B cell (primary cell): Measurements from ENCODE around the gene MGAT1. TPM values are rescaled to one million over a fixed set of nuclear protein-coding genes. Genes with fewer than 3 reads are reported as not detected.

Experiments
- ATAC-seq: fragments of 200-7000 bp; cut with Tn5 transposase; one replicate; pipeline ENCODE4 v1.10.0; 2021; ENCODE audit warnings: low read depth, mild to moderate bottlenecking, moderate number of reproducible peaks, moderate library complexity
- CTCF ChIA-PET: fragments of 350-600 bp; sonication (Branson Sonifier 250); formaldehyde crosslinking; loops from one replicate; lab custom pipeline; 2021; ENCODE audit warnings: antibody characterized with exemption, inconsistent platforms; lab: Charles Lee
- POLR2A ChIA-PET: fragments of 350-600 bp; sonication (Branson Sonifier 250); formaldehyde crosslinking; loops from one replicate; lab custom pipeline; 2021; ENCODE audit warnings: antibody characterized with exemption; lab: Charles Lee
- DNase-seq: peaks from one replicate; pipeline ENCODE4 v3.0.0; 2013
- H2AFZ ChIP-seq: 2 replicates; pipeline ENCODE4 v1.6.1; 2012; ENCODE audit warnings: mild to moderate bottlenecking, low read depth, low read length; ENCODE audit not compliant: insufficient read depth, poor library complexity, severe bottlenecking
- H3K27ac ChIP-seq, 2 donors: 1 replicate in 1 of 2; 2 replicates in 1 of 2; pipeline ENCODE4 v1.5.1; 2012 to 2013; ENCODE audit warnings: low read length in 2 of 2, mild to moderate bottlenecking in 2 of 2, moderate library complexity in 1 of 2
- H3K27me3 ChIP-seq, 4 experiments: fragments of 200-600 bp in 1 of 4; sonication (generic) in 1 of 4; replicated peaks in 1 of 4; 1 replicate in 2 of 4; 2 replicates in 2 of 4; pipeline versions ENCODE4 v1.6.1 to v1.7.0; 2013 to 2016; ENCODE audit warnings: low read length in 3 of 4, mild to moderate bottlenecking in 2 of 4, mixed read lengths in 1 of 4, moderate library complexity in 1 of 4; ENCODE audit not compliant: insufficient read depth in 4 of 4, control insufficient read depth in 3 of 4; ENCODE audit errors: control extremely low read depth in 1 of 4
- H3K36me3 ChIP-seq, 2 experiments: replicated peaks in 1 of 2; 1 replicate in 1 of 2; 2 replicates in 1 of 2; pipeline versions ENCODE4 v1.6.1 to v1.7.1; 2013; ENCODE audit warnings: low read length in 1 of 2; ENCODE audit not compliant: insufficient read depth in 2 of 2, control insufficient read depth in 1 of 2; ENCODE audit errors: control extremely low read depth in 1 of 2, extremely low read depth in 1 of 2
- H3K4me1 ChIP-seq, 2 donors: fragments of 200-600 bp in 1 of 2; sonication (generic) in 1 of 2; 1 replicate in 1 of 2; 2 replicates in 1 of 2; pipeline versions ENCODE4 v1.5.1 to v1.6.1; 2013 to 2017; ENCODE audit warnings: low read length in 2 of 2; ENCODE audit not compliant: control insufficient read depth in 2 of 2, insufficient read depth in 2 of 2
- H3K4me2 ChIP-seq: replicated peaks from 2 replicates; pipeline ENCODE3; 2012; ENCODE audit warnings: mild to moderate bottlenecking, low read depth, low read length; ENCODE audit not compliant: poor library complexity, severe bottlenecking
- H3K4me3 ChIP-seq, 5 experiments: fragments of 200-600 bp in 1 of 5; sonication (generic) in 1 of 5; 1 replicate in 3 of 5; 2 replicates in 2 of 5; pipeline versions ENCODE4 v1.5.1 to v1.7.0; 2011 to 2016; ENCODE audit warnings: low read length in 4 of 5, mild to moderate bottlenecking in 4 of 5, low read depth in 2 of 5, control low read depth in 1 of 5, moderate library complexity in 1 of 5; ENCODE audit not compliant: insufficient read depth in 1 of 5; ENCODE audit errors: control extremely low read depth in 1 of 5, extremely low read depth in 1 of 5
- H3K79me2 ChIP-seq: fragments of 200-600 bp; sonication (generic); one replicate; pipeline ENCODE4 v1.6.0; 2016; ENCODE audit warnings: low read length; ENCODE audit not compliant: control insufficient read depth, insufficient read depth
- H3K9ac ChIP-seq: fragments of 200-600 bp; sonication (generic); 2 replicates; pipeline ENCODE4 v1.6.1; 2017; ENCODE audit warnings: mild to moderate bottlenecking, low read length, moderate library complexity
- H3K9me3 ChIP-seq, 3 donors: one replicate each; pipeline versions ENCODE4 v1.6.1 to v1.7.1; 2013; ENCODE audit warnings: low read length in 2 of 3; ENCODE audit not compliant: control insufficient read depth in 2 of 3, insufficient read depth in 1 of 3; ENCODE audit errors: control extremely low read depth in 1 of 3
- H4K20me1 ChIP-seq: 2 replicates; pipeline ENCODE4 v1.6.0; 2012; ENCODE audit warnings: mild to moderate bottlenecking, low read length; ENCODE audit not compliant: insufficient read depth, control insufficient read depth, poor library complexity, severe bottlenecking
- H3K27ac Mint-ChIP-seq: one replicate; pipeline ENCODE4 v1.8.0; 2021; ENCODE audit warnings: mixed read lengths
- H3K27me3 Mint-ChIP-seq: one replicate; pipeline ENCODE4 v1.8.0; 2021; ENCODE audit warnings: mixed read lengths
- H3K4me1 Mint-ChIP-seq: one replicate; pipeline ENCODE4 v1.8.0; 2021; ENCODE audit warnings: mixed read lengths
- H3K4me3 Mint-ChIP-seq: one replicate; pipeline ENCODE4 v1.8.0; 2021; ENCODE audit warnings: mixed read lengths
- H3K9me3 Mint-ChIP-seq: one replicate; pipeline ENCODE4 v1.8.0; 2022; ENCODE audit warnings: mixed read lengths; ENCODE audit not compliant: insufficient read depth
- EZH2 ChIP-seq: IDR thresholded peaks from 2 replicates; pipeline ENCODE4 v1.6.1; 2012; ENCODE audit warnings: borderline replicate concordance, low read depth, mild to moderate bottlenecking, moderate library complexity, low read length; ENCODE audit not compliant: insufficient read depth, poor library complexity, severe bottlenecking
- WGBS: methylation state at CpG from one replicate; pipeline ENCODE4 v1.1.5; 2013; ENCODE audit warnings: missing lambda C conversion rate; ENCODE audit not compliant: insufficient coverage; 5-methylcytosine and 5-hydroxymethylcytosine counted together
- intact Hi-C: fragments of 100-400 bp; cut with micrococcal nuclease; formaldehyde crosslinking; loops from one replicate; pipeline ENCODE4 v1.10.0; 2022
- polyA plus RNA-seq: library from polyadenylated mRNA; depleted of rRNA; stranded (reverse); fragments of >200 nt; gene quantifications from 2 replicates; pipeline ENCODE4 v1.2.3, GENCODE V29; 2012
- total RNA-seq, 2 donors: library from RNA; stranded (reverse); fragments of 120-200 nt in 1 of 2; gene quantifications; 1 replicate in 1 of 2; 2 replicates in 1 of 2; pipeline versions ENCODE4 v1.2.3 to v1.2.4, GENCODE V29; 2013 to 2022
- TF ChIP-seq, protein P1 (sequence below): fragments of 200-600 bp; IDR thresholded peaks from one replicate; pipeline ENCODE4 v1.8.0; 2022; ENCODE audit warnings: antibody characterized with exemption, mild to moderate bottlenecking

Gene MGAT1
- total and polyA plus RNA-seq, 2 donors (not counting 1 experiment from before 2014, with no cell fraction given), result 81.2 to 140 TPM

DNA sequence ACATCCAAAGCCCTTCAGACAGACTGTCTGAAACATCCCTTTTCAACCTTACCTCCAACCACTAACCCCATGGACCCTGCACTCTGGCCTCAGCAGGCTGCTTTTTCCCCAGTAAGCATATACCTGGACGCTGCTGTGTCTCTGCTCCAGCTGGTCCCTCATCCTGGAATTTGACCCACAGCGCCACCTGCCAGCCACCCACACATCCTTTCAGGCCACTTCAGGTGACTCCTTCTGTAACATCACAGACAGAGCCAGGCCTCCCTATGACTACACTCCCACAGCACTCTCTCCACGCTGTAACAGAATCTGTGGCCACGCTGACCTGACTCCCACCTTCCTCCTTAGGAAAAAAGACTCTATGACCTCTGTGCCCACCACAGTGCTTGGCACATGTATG lies 3.4 kb downstream of the MGAT1 start:
- CTCF ChIA-PET, result interaction anchor here (0.6 to 3.1 kb wide), 4 partner anchors 14 to 77 kb away, joined by 3 to 11 read pairs (median 6); no protein-coding TSS in a partner anchor
- Histone ChIP-seq H3K9ac (peak overlapping the region; percentile 14), H3K4me2 (peak overlapping the region; percentile 90), H3K36me3 (peaks cover 16 to 60% of the 10 kb centered on the region in 2 experiments), H3K27ac (peak overlapping the region in 1 of 2 donors; percentile 45), H3K79me2 (peaks cover 87% of the 10 kb centered on the region), H3K4me1 (peaks cover 64 to 67% of the 10 kb centered on the region in 2 donors), H2AFZ (no peak overlapping the region), H4K20me1 (peaks cover 82% of the 10 kb centered on the region), H3K4me3 (no peak overlapping the region), H3K9me3 (no peaks in the 10 kb centered on the region), H3K27me3 (no peaks in the 10 kb centered on the region)
- POLR2A ChIA-PET, result interaction anchor here (1.3 kb wide), 1 partner anchor 11 kb away, joined by 3 read pairs; no protein-coding TSS in a partner anchor
- H3K9me3 Mint-ChIP-seq, result no peaks in the 10 kb centered on the region
- H3K27ac Mint-ChIP-seq, result peak overlapping the region; percentile 56
- no peaks in the 10 kb centered on the region for H3K27me3 Mint-ChIP-seq
- peak overlapping the region; percentile 86 for H3K4me3 Mint-ChIP-seq
- 89% methylated on average over 4 of the region's 4 CpGs for WGBS
- intact Hi-C loops, result no loop called here
- TF ChIP-seq EZH2, result no peak
- TF ChIP-seq, protein P1, sequence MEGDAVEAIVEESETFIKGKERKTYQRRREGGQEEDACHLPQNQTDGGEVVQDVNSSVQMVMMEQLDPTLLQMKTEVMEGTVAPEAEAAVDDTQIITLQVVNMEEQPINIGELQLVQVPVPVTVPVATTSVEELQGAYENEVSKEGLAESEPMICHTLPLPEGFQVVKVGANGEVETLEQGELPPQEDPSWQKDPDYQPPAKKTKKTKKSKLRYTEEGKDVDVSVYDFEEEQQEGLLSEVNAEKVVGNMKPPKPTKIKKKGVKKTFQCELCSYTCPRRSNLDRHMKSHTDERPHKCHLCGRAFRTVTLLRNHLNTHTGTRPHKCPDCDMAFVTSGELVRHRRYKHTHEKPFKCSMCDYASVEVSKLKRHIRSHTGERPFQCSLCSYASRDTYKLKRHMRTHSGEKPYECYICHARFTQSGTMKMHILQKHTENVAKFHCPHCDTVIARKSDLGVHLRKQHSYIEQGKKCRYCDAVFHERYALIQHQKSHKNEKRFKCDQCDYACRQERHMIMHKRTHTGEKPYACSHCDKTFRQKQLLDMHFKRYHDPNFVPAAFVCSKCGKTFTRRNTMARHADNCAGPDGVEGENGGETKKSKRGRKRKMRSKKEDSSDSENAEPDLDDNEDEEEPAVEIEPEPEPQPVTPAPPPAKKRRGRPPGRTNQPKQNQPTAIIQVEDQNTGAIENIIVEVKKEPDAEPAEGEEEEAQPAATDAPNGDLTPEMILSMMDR, result no peak
- DNase-seq (no peak), ATAC-seq (no peak)
- peaks cover 77% of the 10 kb centered on the region for H3K4me1 Mint-ChIP-seq

DNA sequence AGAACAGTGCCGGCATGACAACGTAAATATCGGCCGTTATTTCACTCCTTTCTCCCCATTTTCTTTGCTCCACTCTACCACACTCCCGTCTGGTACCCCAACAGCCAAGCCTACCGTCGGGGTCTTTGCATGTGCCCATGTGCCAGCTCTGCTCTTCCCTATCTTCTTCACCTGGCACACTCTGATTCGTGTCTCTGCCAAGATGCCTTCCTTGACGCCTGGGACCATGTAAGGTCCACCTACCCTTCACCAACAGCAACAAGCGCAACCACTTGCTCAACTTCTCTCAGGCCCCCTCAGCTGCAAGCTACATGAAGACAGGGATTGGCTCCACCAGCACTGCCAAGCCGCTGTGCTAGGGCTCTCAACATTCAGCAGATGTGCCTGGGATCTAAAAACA lies 4.4 kb downstream of the MGAT1 start:
- Histone ChIP-seq H3K4me3 (no peak overlapping the region), H3K9ac (peak overlapping the region; percentile 14), H3K9me3 (no peaks in the 10 kb centered on the region), H3K36me3 (peaks cover 16 to 64% of the 10 kb centered on the region in 2 experiments), H3K4me1 (peaks cover 69 to 71% of the 10 kb centered on the region in 2 donors), H3K4me2 (peak overlapping the region; percentile 90), H4K20me1 (peaks cover 88% of the 10 kb centered on the region), H3K27me3 (no peaks in the 10 kb centered on the region), H2AFZ (no peak overlapping the region), H3K27ac (peak overlapping the region in 1 of 2 donors; percentile 45), H3K79me2 (peaks cover 97% of the 10 kb centered on the region)
- ChIA-PET POLR2A (no interaction called here), CTCF (interaction anchor here (0.6 to 0.7 kb wide), 2 partner anchors 63 to 427 kb away, joined by 3 read pairs; no protein-coding TSS in a partner anchor)
- Mint-ChIP-seq H3K9me3 (no peaks in the 10 kb centered on the region), H3K27ac (no peak overlapping the region), H3K4me1 (peaks cover 80% of the 10 kb centered on the region), H3K4me3 (peak overlapping the region; percentile 15), H3K27me3 (no peaks in the 10 kb centered on the region)
- intact Hi-C loops, result no loop called here
- ATAC-seq (no peak), DNase-seq (no peak)
- no peak for TF ChIP-seq EZH2
- TF ChIP-seq, protein P1, result no peak
- WGBS, result 82% methylated on average over 11 of the region's 11 CpGs
